Suprapubic skin (tissue), 3 donors: Measurements from ENCODE around the gene ZDHHC11B.
"Not testable (repeated sequence)": the region's sequence is repeated elsewhere in the genome, so short reads cannot be mapped to it uniquely, and the experiment has no call there.

Experiments
- CTCF ChIP-seq, 2 donors: fragments of 200-600 bp in 1 of 2; fragments of 450-650 bp in 1 of 2; sonication (generic) in 1 of 2; IDR thresholded peaks; one replicate each; pipeline ENCODE4 v1.5.1; 2016 to 2019; ENCODE audit warnings: antibody characterized with exemption in 2 of 2, mild to moderate bottlenecking in 1 of 2, moderate library complexity in 1 of 2
- EP300 ChIP-seq: sonication (generic); formaldehyde crosslinking; IDR thresholded peaks from one replicate; pipeline ENCODE4 v1.6.1; 2017; ENCODE audit warnings: antibody characterized with exemption

DNA sequence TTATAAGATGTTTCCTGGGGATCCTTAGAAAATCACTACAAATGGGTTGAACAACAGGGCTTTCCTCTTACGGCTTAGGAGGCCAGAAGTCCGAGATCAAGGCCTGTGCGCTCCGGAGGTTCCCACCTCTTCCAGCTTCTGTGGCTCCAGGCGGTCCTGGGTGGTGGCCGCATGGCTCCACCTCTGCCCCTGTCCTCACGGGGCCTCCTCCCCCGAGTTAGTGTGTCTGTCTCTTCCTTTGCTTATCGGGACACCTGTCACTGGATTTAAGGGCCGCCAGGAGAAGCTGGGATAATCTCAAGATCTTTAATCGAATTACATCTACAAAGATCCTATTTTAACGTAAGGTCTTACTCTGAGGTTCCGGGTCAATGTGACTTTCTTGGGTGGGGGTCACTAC, 89.1 kb downstream of the ZDHHC11B start:
- TF ChIP-seq CTCF (IDR thresholded peaks at IDR 0.05); EP300: not testable (repeated sequence)
